ENCODE results near the gene MRTFB.

GRCh38 chr16:14043793-14044192, 27.3 kb upstream of the MRTFB start:
- TF ChIP-seq CTCF (IDR thresholded peaks at IDR 0.05; ENCODE audit: low read length) (no peak), EZH2 (optimal IDR thresholded peaks at IDR 0.05; ENCODE audit: low read depth, low read length) (no peak), EZH2phosphoT487 (IDR thresholded peaks at IDR 0.05; ENCODE audit: low read length) (no peak)
